ENCODE measurements around the gene AIFM1. TPM values are rescaled to one million over a fixed set of nuclear protein-coding genes. Genes with fewer than 3 reads are reported as not detected.

AIFM1 gene
- total and polyA plus RNA-seq, 2 of the 4 experiments (the other 2 are of a cell fraction) = 22.0 to 27.4 TPM

DNA sequence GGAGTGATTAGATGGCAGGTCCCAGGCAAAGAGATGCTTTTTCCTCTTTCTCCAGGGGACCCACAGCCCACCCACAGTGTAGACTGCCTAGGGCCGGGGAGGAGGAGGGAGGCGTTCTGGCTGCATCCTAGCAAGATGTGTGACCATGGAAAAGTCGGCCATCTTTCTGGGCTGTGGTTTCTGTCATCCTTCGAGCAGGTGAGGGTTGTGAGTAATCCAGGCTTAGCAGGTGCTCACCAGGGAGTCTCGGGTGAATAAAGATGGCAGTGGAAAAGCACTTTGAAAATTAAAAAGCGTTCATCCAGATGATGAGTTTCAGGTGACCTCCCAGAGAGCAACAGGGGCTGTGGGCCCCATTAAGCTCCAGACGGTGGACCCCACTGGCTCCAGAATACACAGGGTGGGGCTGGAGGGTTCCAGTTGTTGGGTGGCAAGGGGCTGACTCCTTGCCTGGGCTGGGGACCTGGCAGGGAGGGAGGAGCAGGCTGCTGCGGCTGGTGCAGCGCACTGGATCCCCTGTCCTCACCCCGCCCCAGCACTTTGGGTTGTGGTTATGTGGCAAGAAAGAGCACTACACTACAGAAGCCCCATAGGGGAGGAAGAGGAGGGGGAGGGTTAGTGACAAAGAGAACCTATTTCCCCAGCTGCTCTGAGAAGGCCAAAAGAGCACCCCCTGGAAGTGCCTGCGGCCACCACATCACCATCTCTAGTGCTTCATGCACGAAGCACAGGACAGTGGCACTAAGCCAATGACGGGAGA is 79.0 kb downstream of the AIFM1 start:
- Histone ChIP-seq H2BK120ac (ENCODE audit: low read depth, low read length) (no peak overlapping the region), H4K20me1 (ENCODE audit: insufficient read depth, low read length) (peaks cover 39% of the 10 kb centered on the region), H4K5ac (ENCODE audit: low read depth, low read length) (no peak overlapping the region), H3K14ac (replicated peaks; ENCODE audit: low read depth, low read length) (no peak overlapping the region), H3K56ac (ENCODE audit: extremely low read depth, insufficient read depth, low read length) (no peak overlapping the region), H2AFZ (replicated peaks; ENCODE audit: low read length, poor library complexity) (no peak overlapping the region), H3K4me1 (ENCODE audit: control insufficient read depth, insufficient read depth, low read length) (peaks cover 5% of the 10 kb centered on the region; the same call in 1 of the 2 replicates), H4K8ac (ENCODE audit: low read depth in 2 of 2, low read length in 2 of 2) (no peak overlapping the region), H2AK5ac (ENCODE audit: low read depth, low read length) (0 out of 2 replicates have a peak overlapping the region, but pooled peaks have one; percentile 10), H3K4me3 (ENCODE audit: insufficient read depth, low read depth, low read length) (no peak overlapping the region), H3K4me2 (ENCODE audit: low read depth, low read length) (no peak overlapping the region), H3K9me3 (ENCODE audit: control insufficient read depth, insufficient read depth, low read length) (no peaks in the 10 kb centered on the region), H4K91ac (ENCODE audit: insufficient read depth, low read depth, low read length) (no peak overlapping the region), H2BK20ac (ENCODE audit: low read depth, low read length) (no peak overlapping the region), H3K27me3 (ENCODE audit: control insufficient read depth, insufficient read depth, low read length) (no peaks in the 10 kb centered on the region; the same call in 1 of the 2 replicates), H2BK15ac (ENCODE audit: low read depth, low read length) (no peak overlapping the region), H3K27ac (ENCODE audit: insufficient read depth, low read length) (no peak overlapping the region), H2AK9ac (replicated peaks; ENCODE audit: low read depth, low read length, poor library complexity) (no peak overlapping the region), H3K9ac (ENCODE audit: low read depth, low read length) (no peak overlapping the region), H3K36me3 (ENCODE audit: control insufficient read depth, insufficient read depth, low read length) (no peaks in the 10 kb centered on the region), H3K9me1 (ENCODE audit: insufficient read depth, low read length) (peaks cover 11% of the 10 kb centered on the region), H2BK5ac (ENCODE audit: low read depth, low read length, poor library complexity, severe bottlenecking) (no peak overlapping the region), H3K4ac (ENCODE audit: low read depth, low read length) (no peak overlapping the region), H3K18ac (ENCODE audit: low read depth, low read length) (no peak overlapping the region), H3K79me1 (ENCODE audit: low read depth in 1 of 2, low read length in 2 of 2) (peaks cover 0 to 51% of the 10 kb centered on the region in 2 experiments; a peak in 3 of 4 replicates), H3K23ac (ENCODE audit: low read depth, low read length) (no peak overlapping the region)
- in situ Hi-C loops (cut with MboI; ENCODE audit: low sequenced_read_pairs) = no loop called here
- 63% methylated on average over 2 of the region's 13 CpGs; no CpG with 5 or more reads in 1 of the 2 experiments for WGBS, 2 experiments (ENCODE audit: extremely low coverage in 2 of 2, insufficient read length in 1 of 2)
- TF ChIP-seq BHLHE40 (IDR thresholded peaks at IDR 0.05; ENCODE audit: low read depth, low read length) (no peak), MXI1 (IDR thresholded peaks at IDR 0.05; ENCODE audit: borderline replicate concordance, low read depth, low read length) (no peak), MAZ (IDR thresholded peaks at IDR 0.05; ENCODE audit: borderline replicate concordance, low read depth, low read length) (no peak), RFX5 (IDR thresholded peaks at IDR 0.05; ENCODE audit: low read depth, low read length) (no peak), CEBPB (IDR thresholded peaks at IDR 0.05; ENCODE audit: low read depth, low read length) (no peak), POLR2A (IDR thresholded peaks at IDR 0.05; ENCODE audit: low read depth, low read length) (no peak), RAD21 (IDR thresholded peaks at IDR 0.05; ENCODE audit: low read length) (no peak), RCOR1 (IDR thresholded peaks at IDR 0.05; ENCODE audit: insufficient replicate concordance, low read length) (no peak), FOS (IDR thresholded peaks at IDR 0.05; ENCODE audit: low read depth, low read length) (no peak), MAFK (IDR thresholded peaks at IDR 0.05; ENCODE audit: low read depth, low read length) (no peak), NFE2L2 (IDR thresholded peaks at IDR 0.05; ENCODE audit: low read depth, low read length) (no peak), SMC3 (IDR thresholded peaks at IDR 0.05; ENCODE audit: low read depth, low read length) (no peak)
- TF ChIP-seq, protein P1, sequence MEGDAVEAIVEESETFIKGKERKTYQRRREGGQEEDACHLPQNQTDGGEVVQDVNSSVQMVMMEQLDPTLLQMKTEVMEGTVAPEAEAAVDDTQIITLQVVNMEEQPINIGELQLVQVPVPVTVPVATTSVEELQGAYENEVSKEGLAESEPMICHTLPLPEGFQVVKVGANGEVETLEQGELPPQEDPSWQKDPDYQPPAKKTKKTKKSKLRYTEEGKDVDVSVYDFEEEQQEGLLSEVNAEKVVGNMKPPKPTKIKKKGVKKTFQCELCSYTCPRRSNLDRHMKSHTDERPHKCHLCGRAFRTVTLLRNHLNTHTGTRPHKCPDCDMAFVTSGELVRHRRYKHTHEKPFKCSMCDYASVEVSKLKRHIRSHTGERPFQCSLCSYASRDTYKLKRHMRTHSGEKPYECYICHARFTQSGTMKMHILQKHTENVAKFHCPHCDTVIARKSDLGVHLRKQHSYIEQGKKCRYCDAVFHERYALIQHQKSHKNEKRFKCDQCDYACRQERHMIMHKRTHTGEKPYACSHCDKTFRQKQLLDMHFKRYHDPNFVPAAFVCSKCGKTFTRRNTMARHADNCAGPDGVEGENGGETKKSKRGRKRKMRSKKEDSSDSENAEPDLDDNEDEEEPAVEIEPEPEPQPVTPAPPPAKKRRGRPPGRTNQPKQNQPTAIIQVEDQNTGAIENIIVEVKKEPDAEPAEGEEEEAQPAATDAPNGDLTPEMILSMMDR (conservative IDR thresholded peaks at IDR 0.05; ENCODE audit: low read depth, low read length) = no peak
- TF ChIP-seq, protein P2, sequence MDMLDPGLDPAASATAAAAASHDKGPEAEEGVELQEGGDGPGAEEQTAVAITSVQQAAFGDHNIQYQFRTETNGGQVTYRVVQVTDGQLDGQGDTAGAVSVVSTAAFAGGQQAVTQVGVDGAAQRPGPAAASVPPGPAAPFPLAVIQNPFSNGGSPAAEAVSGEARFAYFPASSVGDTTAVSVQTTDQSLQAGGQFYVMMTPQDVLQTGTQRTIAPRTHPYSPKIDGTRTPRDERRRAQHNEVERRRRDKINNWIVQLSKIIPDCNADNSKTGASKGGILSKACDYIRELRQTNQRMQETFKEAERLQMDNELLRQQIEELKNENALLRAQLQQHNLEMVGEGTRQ (IDR thresholded peaks at IDR 0.05; ENCODE audit: low read depth, low read length) = no peak
- CTCF ChIA-PET = no interaction called here
- POLR2A ChIA-PET (ENCODE audit: unreplicated experiment) = no interaction called here
- intact Hi-C loops (cut with micrococcal nuclease) = no loop called here
- ATAC-seq (ENCODE audit: low read depth) (no peak), DNase-seq (no peak)
- dilution Hi-C loops (cut with HindIII; ENCODE audit: low sequenced_read_pairs, unreplicated experiment) = no loop called here
- no TSS peak for BruUV-seq (replicated peaks)

Data from IMR-90 (cell line).